ENCODE results near the gene ANKH. TPM values are rescaled to one million over a fixed set of nuclear protein-coding genes. Genes with fewer than 3 reads are reported as not detected.
"Not testable (repeated sequence)": the region's sequence is repeated elsewhere in the genome, so short reads cannot be mapped to it uniquely, and the experiment has no call there.

Gene ANKH
- total RNA-seq, 1 experiment from 2014 or later: 81.4 TPM

GRCh38 chr5:14879937-14880589 lies 8.5 kb upstream of the ANKH start:
- DNase-seq: no peak
- POLR2A ChIA-PET (ENCODE audit: unreplicated experiment): interaction anchor here (0.6 kb wide), 1 partner anchor 210 kb away, joined by 5 read pairs; no protein-coding TSS in a partner anchor
- CTCF ChIA-PET: interaction anchor here (0.6 kb wide), 1 partner anchor 37 kb away, joined by 5 read pairs; no protein-coding TSS in a partner anchor
- intact Hi-C loops (cut with micrococcal nuclease; ENCODE audit: unreplicated experiment): no loop called here
- Histone ChIP-seq H4K20me1 (ENCODE audit: insufficient read depth) (no peaks in the 10 kb centered on the region), H3K4me2 (no peak overlapping the region), H3F3A (ENCODE audit: insufficient read depth, low read depth) (no peaks in the 10 kb centered on the region), H3K79me2 (ENCODE audit: low read depth) (no peaks in the 10 kb centered on the region), H3K4me1 (replicated peaks; ENCODE audit: insufficient read depth) (no peaks in the 10 kb centered on the region), H3K27ac (no peak overlapping the region), H3K9me2 (ENCODE audit: insufficient read depth) (no peaks in the 10 kb centered on the region), H2AFZ (no peak overlapping the region), H3K27me3 (ENCODE audit: insufficient read depth, low read depth) (no peaks in the 10 kb centered on the region), H3K9me3 (ENCODE audit: insufficient read depth, low read depth) (no peaks in the 10 kb centered on the region), H3K36me3 (ENCODE audit: low read depth) (no peaks in the 10 kb centered on the region), H3K4me3 (no peak overlapping the region)
- BruUV-seq (replicated peaks): no TSS peak
- TF ChIP-seq CTCF (conservative IDR thresholded peaks at IDR 0.05) (no peak), EZH2 (IDR thresholded peaks at IDR 0.05; ENCODE audit: low read depth) (no peak)

- no peak overlapping the region for H3K4me2 ChIP-seq
- H3K79me2 ChIP-seq (ENCODE audit: low read depth): no peaks in the 10 kb centered on the region
- intact Hi-C loops (cut with micrococcal nuclease; ENCODE audit: unreplicated experiment): no loop called here
- H3K27ac ChIP-seq: no peak overlapping the region
- H4K20me1 ChIP-seq (ENCODE audit: insufficient read depth): no peaks in the 10 kb centered on the region
- H3K4me3 ChIP-seq: no peak overlapping the region
- no peak overlapping the region for H2AFZ ChIP-seq
- TF ChIP-seq CTCF (conservative IDR thresholded peaks at IDR 0.05) (no peak), EZH2 (IDR thresholded peaks at IDR 0.05; ENCODE audit: low read depth) (no peak)
- BruUV-seq (replicated peaks): no TSS peak
- H3K4me1 ChIP-seq (replicated peaks; ENCODE audit: insufficient read depth): no peaks in the 10 kb centered on the region
- H3K36me3 ChIP-seq (ENCODE audit: low read depth): no peaks in the 10 kb centered on the region
- H3F3A ChIP-seq (ENCODE audit: insufficient read depth, low read depth): no peaks in the 10 kb centered on the region
- H3K9me2 ChIP-seq (ENCODE audit: insufficient read depth): no peaks in the 10 kb centered on the region
- CTCF ChIA-PET: interaction anchor here (0.6 to 0.7 kb wide), 2 partner anchors 9 to 37 kb away, joined by 3 to 5 read pairs; no protein-coding TSS in a partner anchor
- H3K27me3 ChIP-seq (ENCODE audit: insufficient read depth, low read depth): no peaks in the 10 kb centered on the region
- DNase-seq: no peak
- H3K9me3 ChIP-seq (ENCODE audit: insufficient read depth, low read depth): no peaks in the 10 kb centered on the region
- POLR2A ChIA-PET (ENCODE audit: unreplicated experiment): interaction anchor here (0.6 kb wide), 1 partner anchor 210 kb away, joined by 5 read pairs; no protein-coding TSS in a partner anchor
These were observed 7.8 kb upstream of the ANKH start for GRCh38 chr5:14879393-14879792.

- intact Hi-C loops (cut with micrococcal nuclease; ENCODE audit: unreplicated experiment); H3K4me1 ChIP-seq (replicated peaks; ENCODE audit: insufficient read depth); BruUV-seq (replicated peaks); H3K4me2 ChIP-seq; H3K9me3 ChIP-seq (ENCODE audit: insufficient read depth, low read depth); H3K9me2 ChIP-seq (ENCODE audit: insufficient read depth); CTCF ChIA-PET; DNase-seq; H3K27me3 ChIP-seq (ENCODE audit: insufficient read depth, low read depth); H3K4me3 ChIP-seq; H3K79me2 ChIP-seq (ENCODE audit: low read depth); H3F3A ChIP-seq (ENCODE audit: insufficient read depth, low read depth); H3K27ac ChIP-seq; H2AFZ ChIP-seq; H3K36me3 ChIP-seq (ENCODE audit: low read depth); H4K20me1 ChIP-seq (ENCODE audit: insufficient read depth): not testable (repeated sequence)
- POLR2A ChIA-PET (ENCODE audit: unreplicated experiment): interaction anchor here (0.6 kb wide), 1 partner anchor 965 kb away, joined by 11 read pairs; no protein-coding TSS in a partner anchor
These were observed 6.6 kb upstream of the ANKH start for GRCh38 chr5:14878192-14878591.
